Calu3 (cell line): ENCODE measurements around the gene MLLT6. TPM values are rescaled to one million over a fixed set of nuclear protein-coding genes. Genes with fewer than 3 reads are reported as not detected.

ENCODE experiments used
- BruUV-seq: library from RNA; stranded (reverse); fragments of 400-500 nt; replicated peaks from 2 replicates; lab custom pipeline; 2021; lab: Mats Ljungman, UMichigan
- CTCF ChIA-PET: fragments of 300-600 bp; sonication (Branson Sonifier 250); formaldehyde crosslinking; loops from one replicate; lab custom pipeline; 2022; ENCODE audit warnings: antibody characterized with exemption; lab: Charles Lee
- DNase-seq: peaks from one replicate; pipeline ENCODE4 v3.0.0; 2022
- H3K27ac Mint-ChIP-seq: one replicate; pipeline ENCODE4 v1.8.0; 2022; ENCODE audit warnings: mixed read lengths; ENCODE audit not compliant: unreplicated experiment
- H3K27me3 Mint-ChIP-seq: one replicate; pipeline ENCODE4 v1.8.0; 2022; ENCODE audit warnings: mixed read lengths; ENCODE audit not compliant: unreplicated experiment
- H3K36me3 Mint-ChIP-seq: one replicate; pipeline ENCODE4 v1.8.0; 2022; ENCODE audit warnings: mild to moderate bottlenecking, moderate library complexity, mixed read lengths; ENCODE audit not compliant: insufficient read depth, unreplicated experiment
- H3K4me1 Mint-ChIP-seq: one replicate; pipeline ENCODE4 v1.8.0; 2022; ENCODE audit warnings: mild to moderate bottlenecking, low read depth, mixed read lengths; ENCODE audit not compliant: unreplicated experiment
- H3K4me3 Mint-ChIP-seq: one replicate; pipeline ENCODE4 v1.8.0; 2022; ENCODE audit warnings: mild to moderate bottlenecking, low read depth, moderate library complexity, mixed read lengths; ENCODE audit not compliant: unreplicated experiment
- H3K9me3 Mint-ChIP-seq: one replicate; pipeline ENCODE4 v1.8.0; 2022; ENCODE audit warnings: low read depth, mixed read lengths; ENCODE audit not compliant: unreplicated experiment
- CTCF ChIP-seq: fragments of 200-600 bp; IDR thresholded peaks from one replicate; pipeline ENCODE4 v1.8.0; 2022; ENCODE audit warnings: antibody characterized with exemption; ENCODE audit not compliant: unreplicated experiment
- intact Hi-C: fragments of 100-400 bp; cut with micrococcal nuclease; formaldehyde crosslinking; loops from one replicate; pipeline ENCODE4 v1.10.0; 2022; ENCODE audit not compliant: unreplicated experiment
- total RNA-seq: library from RNA; stranded (reverse); gene quantifications from 2 replicates; pipeline ENCODE4 v1.2.3, GENCODE V29; 2022

MLLT6 gene
- total RNA-seq, 1 experiment from 2014 or later = 463 TPM

- CTCF ChIA-PET = interaction anchor here (0.8 to 1.6 kb wide), 5 partner anchors 14 to 45 kb away, joined by 3 to 4 read pairs (median 3); partner anchors contain the start of gene MLLT6
- no TSS peak for BruUV-seq
- intact Hi-C loops = no loop called here
- no peak for TF ChIP-seq CTCF
- Mint-ChIP-seq H3K27me3 (peaks cover 71% of the 10 kb centered on the region), H3K4me1 (no peaks in the 10 kb centered on the region), H3K9me3 (no peaks in the 10 kb centered on the region), H3K4me3 (no peak overlapping the region), H3K36me3 (no peaks in the 10 kb centered on the region), H3K27ac (no peak overlapping the region)
- no peak for DNase-seq
These were observed 14.7 kb upstream of the MLLT6 start for GRCh38 chr17:38690386-38690785.

GRCh38 chr17:38691154-38691553 is 13.9 kb upstream of the MLLT6 start:
- Mint-ChIP-seq H3K9me3 (no peaks in the 10 kb centered on the region), H3K4me3 (no peak overlapping the region), H3K27me3 (peaks cover 66% of the 10 kb centered on the region), H3K4me1 (no peaks in the 10 kb centered on the region), H3K27ac (no peak overlapping the region), H3K36me3 (no peaks in the 10 kb centered on the region)
- CTCF ChIA-PET = interaction anchor here (1.1 to 1.6 kb wide), 5 partner anchors 14 to 267 kb away, joined by 3 to 4 read pairs (median 3); partner anchors contain the start of gene MLLT6
- no TSS peak for BruUV-seq
- TF ChIP-seq CTCF = no peak
- DNase-seq = no peak
- intact Hi-C loops = no loop called here

GRCh38 chr17:38693700-38694329 is 11.3 kb upstream of the MLLT6 start:
- no TSS peak for BruUV-seq
- Mint-ChIP-seq H3K4me1 (peaks cover 5% of the 10 kb centered on the region), H3K27ac (no peak overlapping the region), H3K27me3 (peaks cover 73% of the 10 kb centered on the region), H3K9me3 (no peaks in the 10 kb centered on the region), H3K36me3 (no peaks in the 10 kb centered on the region), H3K4me3 (no peak overlapping the region)
- CTCF ChIA-PET = no interaction called here
- intact Hi-C loops = no loop called here
- no peak for DNase-seq
- TF ChIP-seq CTCF = no peak

GRCh38 chr17:38697061-38697820 is 7.8 kb upstream of the MLLT6 start:
- TF ChIP-seq CTCF = no peak
- Mint-ChIP-seq H3K36me3 (peaks cover 12% of the 10 kb centered on the region), H3K9me3 (no peaks in the 10 kb centered on the region), H3K4me1 (peaks cover 23% of the 10 kb centered on the region), H3K27ac (no peak overlapping the region), H3K4me3 (no peak overlapping the region), H3K27me3 (peaks cover 66% of the 10 kb centered on the region)
- BruUV-seq = no TSS peak
- no peak for DNase-seq
- intact Hi-C loops = no loop called here
- CTCF ChIA-PET = interaction anchor here (0.6 to 1.3 kb wide), 8 partner anchors 10 to 1242 kb away, joined by 3 to 7 read pairs (median 3); no protein-coding TSS in a partner anchor
